ENCODE results near the gene CCNL2.
"Not testable (repeated sequence)": the region's sequence is repeated elsewhere in the genome, so short reads cannot be mapped to it uniquely, and the experiment has no call there.

CCNL2 gene

GRCh38 chr1:1399187-1399871, at the start of gene CCNL2:
Gene CCNL2 (minus strand): TSS chr1:1399335. CDS start chr1:1399306, 29 bp downstream.
- DNase-seq, result peak; percentile 100

- not testable (repeated sequence) for DNase-seq
Observed at GRCh38 chr1:1446631-1447030, 47.5 kb upstream of the CCNL2 start.

GRCh38 chr1:1442069-1442770, 43.1 kb upstream of the CCNL2 start:
- DNase-seq, result no peak

- DNase-seq, result peak; percentile 70
Observed at GRCh38 chr1:1441002-1441888, 42.1 kb upstream of the CCNL2 start.

GRCh38 chr1:1440262-1441001, 41.3 kb upstream of the CCNL2 start:
- no peak for DNase-seq

- no peak for DNase-seq
Observed at GRCh38 chr1:1439546-1440261, 40.6 kb upstream of the CCNL2 start.

GRCh38 chr1:1438531-1439381, 39.6 kb upstream of the CCNL2 start:
- no peak for DNase-seq

- peak; percentile 38 for DNase-seq
Observed at GRCh38 chr1:1437904-1438376, 38.8 kb upstream of the CCNL2 start.

GRCh38 chr1:1437033-1437903, 38.1 kb upstream of the CCNL2 start:
- DNase-seq, result no peak

GRCh38 chr1:1436630-1437032, 37.5 kb upstream of the CCNL2 start:
- DNase-seq, result no peak

- DNase-seq, result no peak
Observed at GRCh38 chr1:1435911-1436629, 36.9 kb upstream of the CCNL2 start.

GRCh38 chr1:1435106-1435903, 36.2 kb upstream of the CCNL2 start, which contains the start of gene VWA1:
Gene VWA1 (plus strand): TSS chr1:1435690. CDS start chr1:1435749, 59 bp downstream.
- DNase-seq, result peak; percentile 73

GRCh38 chr1:1434824-1435105, 35.6 kb upstream of the CCNL2 start:
- no peak for DNase-seq

- DNase-seq, result no peak
Observed at GRCh38 chr1:1434131-1434823, 35.1 kb upstream of the CCNL2 start.

GRCh38 chr1:1433804-1434130, 34.6 kb upstream of the CCNL2 start:
- DNase-seq, result peak; percentile 58

GRCh38 chr1:1432951-1433803, 34.0 kb upstream of the CCNL2 start:
- DNase-seq, result no peak

All from suppressor macrophage treated with lipopolysaccharide for 4 hours (primary cell).